GM12892 (cell line): ENCODE results near the gene TPCN1.

Experiments
- POLR2A ChIP-seq: IDR thresholded peaks from 2 replicates; pipeline ENCODE4 v1.6.1; 2011; ENCODE audit warnings: low read depth, low read length, control low read depth
- POLR2AphosphoS5 ChIP-seq: IDR thresholded peaks from 2 replicates; pipeline ENCODE4 v1.6.1; 2011; ENCODE audit warnings: low read depth, low read length, control low read depth

- TF ChIP-seq POLR2A (no peak), POLR2AphosphoS5 (no peak)
Observed at GRCh38 chr12:113273053-113273725, 51.9 kb downstream of the TPCN1 start.
